HuH-7.5 (cell line): ENCODE results near the gene SUN5.
"Not testable (repeated sequence)": the region's sequence is repeated elsewhere in the genome, so short reads cannot be mapped to it uniquely, and the experiment has no call there.

Experiments used
- DNase-seq: peaks from one replicate; pipeline ENCODE4 v3.0.0; 2011; ENCODE audit warnings: low spot score

Gene SUN5

GRCh38 chr20:32977281-32978008, 26.8 kb downstream of the SUN5 start:
- no peak for DNase-seq

- no peak for DNase-seq
These were observed 27.5 kb downstream of the SUN5 start for GRCh38 chr20:32976746-32977145.

- no peak for DNase-seq
These were observed 28.2 kb downstream of the SUN5 start for GRCh38 chr20:32975698-32976674.

- not testable (repeated sequence) for DNase-seq
These were observed 29.1 kb downstream of the SUN5 start for GRCh38 chr20:32975121-32975520.

GRCh38 chr20:32974204-32975064, 29.8 kb downstream of the SUN5 start:
- DNase-seq, result not testable (repeated sequence)

GRCh38 chr20:32973077-32973717, 31.0 kb downstream of the SUN5 start:
- DNase-seq, result no peak

GRCh38 chr20:32972181-32973076, 31.8 kb downstream of the SUN5 start:
- no peak for DNase-seq

GRCh38 chr20:32971703-32972161, 32.5 kb downstream of the SUN5 start:
- DNase-seq, result no peak

- no peak for DNase-seq
These were observed 33.3 kb downstream of the SUN5 start for GRCh38 chr20:32970973-32971300.

- DNase-seq, result no peak
These were observed 33.9 kb downstream of the SUN5 start for GRCh38 chr20:32970115-32970972.

GRCh38 chr20:32969356-32970114, 34.7 kb downstream of the SUN5 start:
- DNase-seq, result no peak

GRCh38 chr20:32968478-32969241, 35.6 kb downstream of the SUN5 start:
- no peak for DNase-seq

GRCh38 chr20:32967961-32968457, 36.2 kb downstream of the SUN5 start:
- DNase-seq, result no peak

GRCh38 chr20:32966881-32967781, 37.1 kb downstream of the SUN5 start:
- DNase-seq, result no peak

GRCh38 chr20:32966382-32966781, 37.9 kb downstream of the SUN5 start:
- no peak for DNase-seq

GRCh38 chr20:32965581-32966373, 38.5 kb downstream of the SUN5 start:
- no peak for DNase-seq
